Hepatic stellate cell (primary cell): ENCODE results near the gene ARF6.

ENCODE experiments used
- DNase-seq: peaks from one replicate; pipeline ENCODE4 v3.0.0; 2011; ENCODE audit warnings: low spot score

ARF6 gene

GRCh38 chr14:49940808-49941421 lies 48.0 kb downstream of the ARF6 start:
- DNase-seq = no peak

- DNase-seq = no peak
Observed at GRCh38 chr14:49942090-49942489, 49.2 kb downstream of the ARF6 start.

GRCh38 chr14:49944501-49944900 lies 51.6 kb downstream of the ARF6 start:
- no peak for DNase-seq

DNA sequence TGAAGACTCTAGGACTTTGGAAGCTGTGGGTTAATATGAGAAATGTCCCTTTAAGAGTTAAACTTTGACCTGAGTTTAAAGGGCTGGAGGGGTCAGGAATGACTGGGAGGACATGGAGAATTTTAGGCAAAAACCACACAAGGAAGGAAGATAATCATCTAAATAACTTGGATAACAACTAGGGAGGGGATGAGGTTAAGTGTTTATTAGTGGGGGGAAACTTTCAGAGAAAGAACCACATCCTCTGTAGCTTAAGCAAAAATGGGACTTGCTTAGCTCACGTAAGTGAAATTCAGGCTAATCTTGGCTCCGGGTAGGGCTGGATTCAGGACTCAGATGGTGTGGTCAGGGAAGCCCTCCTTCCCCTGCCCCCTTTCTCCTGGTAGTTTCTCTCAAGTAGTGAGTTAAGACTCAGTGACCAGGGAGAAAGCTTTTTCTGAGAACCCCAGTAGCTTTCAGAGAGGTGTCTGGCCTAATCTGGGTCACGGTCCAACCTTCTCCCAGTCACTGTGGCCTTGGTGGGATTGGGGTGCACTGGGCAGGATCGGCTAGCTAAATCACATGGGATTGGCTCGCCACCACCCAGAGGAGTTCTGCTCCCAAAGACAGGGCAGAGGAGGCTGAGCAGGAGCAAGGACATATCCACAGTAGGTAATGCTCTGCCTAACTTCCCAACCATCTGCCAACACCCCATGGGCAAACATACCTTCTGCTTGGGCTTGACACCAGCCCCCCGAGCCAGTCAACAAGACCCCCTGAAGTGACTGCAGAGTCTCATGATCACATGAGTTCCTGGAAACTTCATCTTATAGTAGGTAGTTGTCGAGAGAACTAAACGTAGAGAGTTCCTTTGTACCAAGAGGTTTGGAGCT lies 52.8 kb downstream of the ARF6 start:
- DNase-seq = no peak
